ENCODE data around the gene FGF18.

The FGF18 gene

DNA sequence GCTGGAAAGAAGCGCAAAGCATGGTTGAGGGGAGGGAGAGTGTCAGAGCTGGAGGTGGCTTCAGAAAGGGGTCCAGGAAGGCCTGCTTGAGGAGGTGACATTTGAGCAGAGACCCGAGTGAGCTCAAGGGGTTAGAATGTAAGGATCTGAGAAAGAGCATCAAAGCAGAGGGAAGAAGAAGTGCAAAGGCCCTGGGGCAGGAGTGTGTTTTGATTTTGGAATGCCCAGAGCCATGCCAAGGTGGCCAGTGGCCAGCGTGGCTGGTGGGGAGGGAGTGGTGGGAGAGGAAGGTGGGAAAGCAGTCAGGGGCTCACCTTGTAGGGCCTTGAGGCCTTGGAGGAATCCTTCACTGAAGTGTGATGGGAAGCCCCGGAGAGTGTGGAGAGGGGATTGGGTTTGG lies 15.4 kb downstream of the FGF18 start:
- no peak for TF ChIP-seq POLR2A (IDR thresholded peaks at IDR 0.05; ENCODE audit: low read depth, low read length)
- DNase-seq (ENCODE audit: insufficient read length, low spot score) = no peak
- no peak for FAIRE-seq

- no peak for FAIRE-seq
- no peak for TF ChIP-seq POLR2A (IDR thresholded peaks at IDR 0.05; ENCODE audit: low read depth, low read length)
- DNase-seq (ENCODE audit: insufficient read length, low spot score) = no peak
Measured at GRCh38 chr5:171435908-171436307, 16.5 kb downstream of the FGF18 start.

GRCh38 chr5:171436804-171437285 lies 17.4 kb downstream of the FGF18 start:
- TF ChIP-seq POLR2A (IDR thresholded peaks at IDR 0.05; ENCODE audit: low read depth, low read length) = no peak
- DNase-seq (ENCODE audit: insufficient read length, low spot score) (no peak), FAIRE-seq (no peak)

DNA sequence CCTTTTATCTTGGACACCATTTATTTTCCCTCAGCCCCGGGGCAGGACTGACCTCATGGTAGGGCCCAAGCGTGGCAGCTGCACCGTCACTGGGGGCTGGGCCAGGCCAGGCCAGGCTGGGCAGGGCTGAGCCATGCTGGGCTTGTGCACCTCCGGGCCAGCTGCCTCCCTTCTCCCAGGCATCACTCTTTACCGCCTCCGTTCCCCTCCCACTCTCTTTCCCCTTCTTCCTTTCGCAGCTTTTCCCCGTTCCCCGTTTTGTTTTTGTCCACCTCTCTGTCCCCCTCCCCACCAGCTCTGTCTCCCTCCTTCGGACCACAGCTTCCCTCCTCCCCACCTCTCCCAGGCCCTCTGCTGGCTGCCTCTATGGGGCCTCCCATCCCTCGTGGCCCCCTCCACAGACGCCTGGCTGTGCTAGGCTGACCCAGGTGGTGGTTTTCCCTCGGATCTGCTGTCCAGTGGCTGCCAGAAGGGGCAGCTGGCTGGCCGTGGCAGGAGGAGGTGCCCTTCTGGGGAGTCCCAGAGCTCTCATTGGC lies 17.9 kb downstream of the FGF18 start:
- TF ChIP-seq POLR2A (IDR thresholded peaks at IDR 0.05; ENCODE audit: low read depth, low read length) = no peak
- FAIRE-seq = no peak
- no peak for DNase-seq (ENCODE audit: insufficient read length, low spot score)

- FAIRE-seq (no peak), DNase-seq (ENCODE audit: insufficient read length, low spot score) (no peak)
- TF ChIP-seq POLR2A (IDR thresholded peaks at IDR 0.05; ENCODE audit: low read depth, low read length) = no peak
Measured at GRCh38 chr5:171438738-171439137, 19.3 kb downstream of the FGF18 start.

DNA sequence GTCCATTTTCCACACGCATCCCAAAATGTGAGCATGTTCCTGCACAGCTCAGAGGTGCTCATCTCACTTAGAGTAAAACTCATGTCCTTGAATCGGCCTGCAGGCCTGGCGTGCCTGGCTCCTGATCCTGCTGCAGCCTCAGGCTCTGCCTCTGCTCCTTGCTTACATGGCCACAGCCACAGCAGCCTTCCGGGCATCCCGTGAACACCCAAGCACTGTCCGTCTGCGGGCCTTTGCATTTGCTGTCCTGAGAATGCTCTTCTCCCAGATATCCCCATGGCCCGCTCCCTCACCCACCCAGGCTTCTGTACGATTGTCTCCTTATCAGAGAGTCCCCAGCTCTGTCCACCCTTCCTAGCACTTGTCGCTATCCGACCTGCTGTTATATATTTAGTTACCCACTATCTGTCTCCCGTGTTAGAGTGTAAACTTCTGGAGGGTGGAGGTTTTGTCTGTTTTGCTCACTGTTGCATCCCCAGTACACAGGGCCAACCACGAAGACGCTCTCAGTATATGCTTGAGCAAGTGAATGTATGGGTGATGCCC lies 21.9 kb downstream of the FGF18 start:
- no peak for TF ChIP-seq POLR2A (IDR thresholded peaks at IDR 0.05; ENCODE audit: low read depth, low read length)
- DNase-seq (ENCODE audit: insufficient read length, low spot score) (no peak), FAIRE-seq (no peak)

- FAIRE-seq (no peak), DNase-seq (ENCODE audit: insufficient read length, low spot score) (no peak)
- no peak for TF ChIP-seq POLR2A (IDR thresholded peaks at IDR 0.05; ENCODE audit: low read depth, low read length)
Measured at GRCh38 chr5:171442287-171443042, 23.0 kb downstream of the FGF18 start.

DNA sequence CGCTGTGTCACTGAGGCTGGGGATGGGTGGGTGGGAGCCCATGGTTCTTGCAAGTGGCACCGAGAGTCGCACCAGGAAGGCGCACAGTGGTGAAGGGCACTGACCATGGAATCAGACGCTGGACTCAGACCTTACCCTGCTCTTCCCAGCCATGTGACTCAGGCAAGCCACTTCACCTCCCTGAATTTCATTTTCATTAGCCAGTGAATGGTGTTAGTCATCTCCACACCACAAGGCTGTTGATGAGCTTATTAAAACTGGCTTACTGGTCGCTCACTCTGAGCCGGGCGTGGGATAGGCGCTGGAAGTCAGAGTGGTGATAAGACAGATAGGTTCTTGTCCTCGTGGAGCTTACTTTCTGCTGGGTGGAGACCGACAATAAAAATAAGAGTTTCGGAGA lies 25.1 kb downstream of the FGF18 start:
- DNase-seq (ENCODE audit: insufficient read length, low spot score) (no peak), FAIRE-seq (no peak)
- TF ChIP-seq POLR2A (IDR thresholded peaks at IDR 0.05; ENCODE audit: low read depth, low read length) = no peak

- DNase-seq (ENCODE audit: insufficient read length, low spot score) (no peak), FAIRE-seq (no peak)
- TF ChIP-seq POLR2A (IDR thresholded peaks at IDR 0.05; ENCODE audit: low read depth, low read length) = no peak
Measured at GRCh38 chr5:171445644-171446516, 26.4 kb downstream of the FGF18 start.

DNA sequence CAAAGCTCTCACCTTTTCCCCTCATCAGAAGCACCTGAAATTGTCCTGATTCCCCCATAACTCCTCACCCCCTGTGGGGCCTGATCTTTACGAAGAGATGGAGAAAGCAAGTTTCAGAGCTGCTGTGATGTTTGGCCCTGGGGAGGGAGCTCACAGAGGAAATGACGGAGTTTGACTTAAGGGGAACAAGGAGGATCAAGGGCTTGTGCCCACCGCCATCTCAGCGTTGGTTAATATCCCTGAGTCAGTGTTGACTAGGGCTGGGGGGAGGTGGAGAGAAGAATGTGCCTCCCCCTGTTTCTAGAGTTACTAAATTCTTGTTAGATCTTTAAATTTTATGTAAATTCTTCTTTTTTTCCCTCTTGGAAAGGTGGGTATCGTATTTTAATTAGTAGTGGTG lies 27.8 kb downstream of the FGF18 start:
- no peak for TF ChIP-seq POLR2A (IDR thresholded peaks at IDR 0.05; ENCODE audit: low read depth, low read length)
- DNase-seq (ENCODE audit: insufficient read length, low spot score) (no peak), FAIRE-seq (no peak)

DNA sequence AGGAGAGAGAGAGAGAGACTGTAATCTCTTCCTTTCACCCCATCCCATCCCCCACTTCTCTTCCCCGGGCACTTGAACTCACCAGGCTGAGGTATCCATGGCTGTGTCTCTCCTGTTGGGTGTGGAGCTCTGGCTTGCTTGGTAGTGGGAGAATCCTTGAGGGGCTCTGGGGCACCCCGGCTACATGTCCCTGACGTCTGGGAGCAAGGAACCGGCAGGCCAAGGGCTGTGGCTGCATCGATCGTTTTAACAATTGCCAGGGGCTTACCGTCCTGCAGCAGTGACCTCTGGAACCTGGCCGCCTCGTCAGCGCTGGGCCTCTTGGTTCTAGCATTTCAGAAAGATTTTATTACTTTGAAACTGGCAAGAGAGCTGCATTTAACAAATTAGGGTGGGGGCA lies 30.0 kb downstream of the FGF18 start:
- no peak for TF ChIP-seq POLR2A (IDR thresholded peaks at IDR 0.05; ENCODE audit: low read depth, low read length)
- DNase-seq (ENCODE audit: insufficient read length, low spot score) (no peak), FAIRE-seq (no peak)

DNA sequence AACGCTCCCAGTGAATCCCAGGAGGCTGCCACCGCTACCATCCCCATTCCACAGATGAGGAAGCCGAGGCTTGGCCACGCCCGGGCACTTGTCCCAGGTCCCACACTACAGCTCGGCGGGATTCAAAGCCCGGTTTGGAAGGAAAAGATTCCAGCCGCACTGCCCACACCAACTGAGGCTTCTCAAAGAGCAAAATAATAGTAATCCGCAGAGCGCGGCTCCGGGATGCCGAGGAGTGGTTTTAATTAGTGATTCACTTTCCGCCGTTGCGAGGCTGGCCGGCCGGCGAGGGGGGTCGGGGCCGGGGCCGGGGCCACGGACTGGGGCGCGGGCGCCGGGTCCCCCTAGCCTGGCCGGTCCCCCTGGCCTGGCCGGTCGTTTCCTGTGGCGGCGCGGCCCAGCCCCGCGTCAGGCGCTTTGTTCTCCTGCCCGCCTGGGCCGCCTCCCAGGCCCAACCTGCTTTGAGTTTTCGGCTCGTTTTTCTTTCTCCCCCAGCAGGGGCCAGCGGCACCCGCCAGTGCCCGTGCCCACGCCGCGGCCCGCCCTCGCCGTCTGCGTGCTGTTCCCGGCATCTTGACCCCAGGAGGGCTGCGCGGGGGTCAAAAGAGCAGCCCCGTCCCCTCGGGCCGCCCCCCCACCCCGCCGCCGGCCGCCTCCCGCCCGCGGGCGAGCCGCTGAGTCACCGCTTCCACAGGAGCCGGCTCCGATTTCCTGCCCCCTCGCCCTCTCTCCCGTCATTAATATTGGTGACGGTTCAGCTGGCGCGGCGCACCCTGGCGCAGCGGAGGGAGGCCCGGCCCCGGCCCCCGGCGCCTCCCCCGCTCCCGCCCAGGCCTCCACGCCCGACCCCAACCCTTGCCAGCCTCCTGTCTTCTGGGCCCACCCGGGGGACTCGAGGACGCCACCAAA lies 31.2 kb downstream of the FGF18 start:
- FAIRE-seq (no peak), DNase-seq (ENCODE audit: insufficient read length, low spot score) (peak; percentile 88)
- TF ChIP-seq POLR2A (IDR thresholded peaks at IDR 0.05; ENCODE audit: low read depth, low read length) = 0 out of 2 replicates have a peak, but pooled peaks have one; percentile 30

- FAIRE-seq = no peak
- TF ChIP-seq POLR2A (IDR thresholded peaks at IDR 0.05; ENCODE audit: low read depth, low read length) = no peak
- DNase-seq (ENCODE audit: insufficient read length, low spot score) = no peak
Measured at GRCh38 chr5:171451421-171451820, 32.0 kb downstream of the FGF18 start.
